Measurements from ENCODE around the gene SLC41A1.

Gene SLC41A1

GRCh38 chr1:205817988-205818387, 5.0 kb upstream of the SLC41A1 start:
- H3K4me3 ChIP-seq (ENCODE audit: low read depth, low read length): no peak overlapping the region
- no peak for DNase-seq (ENCODE audit: low read depth)
- TF ChIP-seq CTCF (IDR thresholded peaks at IDR 0.05; ENCODE audit: insufficient read depth, low read depth, low read length, missing control alignments): no peak

- no peak for DNase-seq (ENCODE audit: low read depth)
- H3K4me3 ChIP-seq (ENCODE audit: low read depth, low read length): no peak overlapping the region
- TF ChIP-seq CTCF (IDR thresholded peaks at IDR 0.05; ENCODE audit: insufficient read depth, low read depth, low read length, missing control alignments): no peak
These were observed 4.4 kb upstream of the SLC41A1 start for GRCh38 chr1:205817364-205817763.

- TF ChIP-seq CTCF (IDR thresholded peaks at IDR 0.05; ENCODE audit: insufficient read depth, low read depth, low read length, missing control alignments): no peak
- DNase-seq (ENCODE audit: low read depth): no peak
These were observed 709 bp upstream of the SLC41A1 start for GRCh38 chr1:205813755-205814058.

GRCh38 chr1:205812271-205812877, 624 bp downstream of the SLC41A1 start:
- no peak for DNase-seq (ENCODE audit: low read depth)
- no peak for TF ChIP-seq CTCF (IDR thresholded peaks at IDR 0.05; ENCODE audit: insufficient read depth, low read depth, low read length, missing control alignments)
- H3K4me3 ChIP-seq (ENCODE audit: low read depth, low read length): peak overlapping the region; percentile 84

More at GRCh38 chr1:205813755-205814058, 709 bp upstream of the SLC41A1 start:
- peak overlapping the region; percentile 84 for H3K4me3 ChIP-seq (ENCODE audit: low read depth, low read length)

GRCh38 chr1:205811660-205812059, 1.3 kb downstream of the SLC41A1 start:
- no peak for DNase-seq (ENCODE audit: low read depth)
- TF ChIP-seq CTCF (IDR thresholded peaks at IDR 0.05; ENCODE audit: insufficient read depth, low read depth, low read length, missing control alignments): no peak
- no peak overlapping the region for H3K4me3 ChIP-seq (ENCODE audit: low read depth, low read length)

- DNase-seq (ENCODE audit: low read depth): no peak
- no peak for TF ChIP-seq CTCF (IDR thresholded peaks at IDR 0.05; ENCODE audit: insufficient read depth, low read depth, low read length, missing control alignments)
- H3K4me3 ChIP-seq (ENCODE audit: low read depth, low read length): no peak overlapping the region
These were observed 2.4 kb downstream of the SLC41A1 start for GRCh38 chr1:205810448-205811157.

GRCh38 chr1:205809942-205810345, 3.1 kb downstream of the SLC41A1 start:
- no peak for DNase-seq (ENCODE audit: low read depth)
- no peak for TF ChIP-seq CTCF (IDR thresholded peaks at IDR 0.05; ENCODE audit: insufficient read depth, low read depth, low read length, missing control alignments)
- H3K4me3 ChIP-seq (ENCODE audit: low read depth, low read length): no peak overlapping the region
